Measurements from ENCODE around the gene MESD. TPM values are rescaled to one million over a fixed set of nuclear protein-coding genes. Genes with fewer than 3 reads are reported as not detected.
A peak's percentile ranks its signal among the peaks of the same experiment; 100 is the strongest.

Gene MESD
- total and polyA plus RNA-seq, 9 of the 15 experiments (the other 6 are each of a cell fraction or from before 2014, with no cell fraction given): 11.3 to 39.7 (median 22.8) TPM

- FAIRE-seq (no peak), ATAC-seq (no peak), DNase-seq (ENCODE audit: extremely low read depth in 1 of 4, low spot score in 3 of 4) (no peak)
- Histone ChIP-seq H3K9ac (ENCODE audit: insufficient read depth in 1 of 2, low read depth in 2 of 2, low read length in 2 of 2) (no peak overlapping the region), H3K27ac (ENCODE audit: extremely low read depth, low read depth, low read length) (no peak overlapping the region), H3K27me3 (ENCODE audit: control insufficient read depth in 2 of 2, insufficient read depth in 2 of 2, low read length in 2 of 2) (no peaks in the 10 kb centered on the region), H3K9me1 (ENCODE audit: control insufficient read depth, insufficient read depth, low read length) (no peaks in the 10 kb centered on the region), H3K36me3 (ENCODE audit: control insufficient read depth, insufficient read depth, low read length) (peaks cover 13% of the 10 kb centered on the region; the same call in 1 of the 3 replicates), H3K4me2 (ENCODE audit: insufficient read depth, low read length) (no peak overlapping the region), H3K9me3 (replicated peaks; ENCODE audit: control insufficient read depth, insufficient read depth, low read depth, low read length) (no peaks in the 10 kb centered on the region), H3K4me3 (no peak overlapping the region; the same call in 1 of the 2 replicates), H2AFZ (ENCODE audit: low read depth, low read length) (no peak overlapping the region), H4K20me1 (replicated peaks; ENCODE audit: control insufficient read depth, insufficient read depth, low read length) (no peaks in the 10 kb centered on the region), H3K4me1 (replicated peaks in 1 of 2; ENCODE audit: control insufficient read depth in 2 of 2, insufficient read depth in 2 of 2, low read length in 2 of 2) (peaks cover 12 to 31% of the 10 kb centered on the region in 2 experiments), H3K79me2 (ENCODE audit: control insufficient read depth, insufficient read depth, low read length) (peaks cover 43% of the 10 kb centered on the region)
- in situ Hi-C loops (cut with MboI): no loop called here
- no TSS peak for BruUV-seq (replicated peaks)
- intact Hi-C loops (cut with micrococcal nuclease): no loop called here
- POLR2A ChIA-PET: interaction anchor here (0.6 to 0.7 kb wide), 2 partner anchors 21 to 1711 kb away, joined by 3 to 4 read pairs; no protein-coding TSS in a partner anchor
- CTCF ChIA-PET (ENCODE audit: low intra/inter-chr PET ratio): no interaction called here
- 95% methylated on average over 40 of the region's 89 CpGs for WGBS (ENCODE audit: insufficient coverage, low coverage, missing lambda C conversion rate)
- TF ChIP-seq, protein P1, sequence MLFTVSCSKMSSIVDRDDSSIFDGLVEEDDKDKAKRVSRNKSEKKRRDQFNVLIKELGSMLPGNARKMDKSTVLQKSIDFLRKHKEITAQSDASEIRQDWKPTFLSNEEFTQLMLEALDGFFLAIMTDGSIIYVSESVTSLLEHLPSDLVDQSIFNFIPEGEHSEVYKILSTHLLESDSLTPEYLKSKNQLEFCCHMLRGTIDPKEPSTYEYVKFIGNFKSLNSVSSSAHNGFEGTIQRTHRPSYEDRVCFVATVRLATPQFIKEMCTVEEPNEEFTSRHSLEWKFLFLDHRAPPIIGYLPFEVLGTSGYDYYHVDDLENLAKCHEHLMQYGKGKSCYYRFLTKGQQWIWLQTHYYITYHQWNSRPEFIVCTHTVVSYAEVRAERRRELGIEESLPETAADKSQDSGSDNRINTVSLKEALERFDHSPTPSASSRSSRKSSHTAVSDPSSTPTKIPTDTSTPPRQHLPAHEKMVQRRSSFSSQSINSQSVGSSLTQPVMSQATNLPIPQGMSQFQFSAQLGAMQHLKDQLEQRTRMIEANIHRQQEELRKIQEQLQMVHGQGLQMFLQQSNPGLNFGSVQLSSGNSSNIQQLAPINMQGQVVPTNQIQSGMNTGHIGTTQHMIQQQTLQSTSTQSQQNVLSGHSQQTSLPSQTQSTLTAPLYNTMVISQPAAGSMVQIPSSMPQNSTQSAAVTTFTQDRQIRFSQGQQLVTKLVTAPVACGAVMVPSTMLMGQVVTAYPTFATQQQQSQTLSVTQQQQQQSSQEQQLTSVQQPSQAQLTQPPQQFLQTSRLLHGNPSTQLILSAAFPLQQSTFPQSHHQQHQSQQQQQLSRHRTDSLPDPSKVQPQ (CRISPR knock-in tag; IDR thresholded peaks at IDR 0.05; ENCODE audit: borderline replicate concordance): no peak
- no peak for TF ChIP-seq POLR2AphosphoS2 (IDR thresholded peaks at IDR 0.05; ENCODE audit: low read length)
- TF ChIP-seq SIN3A (IDR thresholded peaks at IDR 0.05; ENCODE audit: borderline replicate concordance in 2 of 2, control insufficient read depth in 1 of 2, low read depth in 2 of 2, low read length in 2 of 2): no peak
- no peak for TF ChIP-seq ZNF436 (CRISPR knock-in tag; IDR thresholded peaks at IDR 0.05)
- TF ChIP-seq KDM2B (CRISPR knock-in tag; IDR thresholded peaks at IDR 0.05): no peak
- no peak for TF ChIP-seq MEF2A (IDR thresholded peaks at IDR 0.05; ENCODE audit: control insufficient read depth, low read depth, low read length)
- no peak for TF ChIP-seq ZNF175 (CRISPR knock-in tag; IDR thresholded peaks at IDR 0.05; ENCODE audit: low read depth)
- no peak for TF ChIP-seq SP2 (IDR thresholded peaks at IDR 0.05; ENCODE audit: extremely low read depth, low read depth, low read length, poor library complexity, severe bottlenecking)
- no peak for TF ChIP-seq PPARD (CRISPR knock-in tag; IDR thresholded peaks at IDR 0.05)
- TF ChIP-seq ARID4B (CRISPR knock-in tag; IDR thresholded peaks at IDR 0.05): no peak
- TF ChIP-seq RBFOX2 (IDR thresholded peaks at IDR 0.05; ENCODE audit: low read depth, low read length): peak; percentile 74
- TF ChIP-seq HNRNPUL1 (IDR thresholded peaks at IDR 0.05; ENCODE audit: low read length): no peak
Observed at GRCh38 chr15:81002331-81003096, 12.9 kb upstream of the MESD start.
